ENCODE results near the gene PSMG4.

PSMG4 gene

GRCh38 chr6:3228771-3229565 lies 29.8 kb upstream of the PSMG4 start:
- Histone ChIP-seq H3K36me3 (ENCODE audit: control insufficient read depth in 1 of 2, insufficient read depth in 2 of 2, low read length in 2 of 2) (peaks cover 2 to 3% of the 10 kb centered on the region in 2 experiments), H3K9ac (ENCODE audit: low read length) (no peak overlapping the region), H4K8ac (ENCODE audit: low read depth, low read length) (no peak overlapping the region), H4K12ac (ENCODE audit: low read depth, low read length) (peak overlapping the region; percentile 36), H3K4me2 (ENCODE audit: low read length) (peak overlapping the region; percentile 68), H3K4ac (ENCODE audit: low read depth, low read length) (no peak overlapping the region), H3K27me3 (ENCODE audit: insufficient read depth, low read length) (peaks cover 49% of the 10 kb centered on the region), H2BK12ac (ENCODE audit: low read length) (no peak overlapping the region), H3K23ac (ENCODE audit: low read length) (no peak overlapping the region), H4K91ac (ENCODE audit: low read depth, low read length) (no peak overlapping the region), H3K14ac (ENCODE audit: low read length) (peak overlapping the region; percentile 54), H3K79me1 (ENCODE audit: low read length) (peaks cover 18% of the 10 kb centered on the region), H3K9me3 (ENCODE audit: insufficient read depth, low read depth, low read length) (peaks cover 5% of the 10 kb centered on the region), H2BK120ac (ENCODE audit: insufficient read depth, low read length, poor library complexity) (no peak overlapping the region), H2AFZ (ENCODE audit: insufficient read depth, low read length, poor library complexity) (peak overlapping the region; percentile 66), H2AK5ac (ENCODE audit: low read length) (no peak overlapping the region), H3K4me3 (ENCODE audit: low read depth, low read length) (no peak overlapping the region), H3K18ac (ENCODE audit: low read length) (peak overlapping the region; percentile 67), H3K27ac (ENCODE audit: low read depth, low read length) (no peak overlapping the region), H2BK5ac (ENCODE audit: low read depth, low read length, poor library complexity) (no peak overlapping the region), H3K79me2 (ENCODE audit: control insufficient read depth, insufficient read depth, low read length, poor library complexity) (peaks cover 15% of the 10 kb centered on the region), H3K4me1 (ENCODE audit: control insufficient read depth in 1 of 2, insufficient read depth in 2 of 2, low read length in 2 of 2) (peaks cover 24 to 39% of the 10 kb centered on the region in 2 experiments)
- peak in 1 of 2 donors; percentile 8 for DNase-seq
- WGBS (ENCODE audit: extremely low coverage, insufficient coverage, insufficient read length), result no CpG with 5 or more reads among the region's 62 CpGs

- Histone ChIP-seq H3K4me2 (ENCODE audit: low read length) (peak overlapping the region; percentile 68), H2AK5ac (ENCODE audit: low read length) (no peak overlapping the region), H3K27me3 (ENCODE audit: insufficient read depth, low read length) (peaks cover 49% of the 10 kb centered on the region), H3K4me3 (ENCODE audit: low read depth, low read length) (no peak overlapping the region), H3K14ac (ENCODE audit: low read length) (no peak overlapping the region), H3K9me3 (ENCODE audit: insufficient read depth, low read depth, low read length) (peaks cover 5% of the 10 kb centered on the region), H3K18ac (ENCODE audit: low read length) (no peak overlapping the region), H3K79me2 (ENCODE audit: control insufficient read depth, insufficient read depth, low read length, poor library complexity) (peaks cover 15% of the 10 kb centered on the region), H3K27ac (ENCODE audit: low read depth, low read length) (no peak overlapping the region), H2AFZ (ENCODE audit: insufficient read depth, low read length, poor library complexity) (no peak overlapping the region), H4K12ac (ENCODE audit: low read depth, low read length) (no peak overlapping the region), H3K4ac (ENCODE audit: low read depth, low read length) (no peak overlapping the region), H3K9ac (ENCODE audit: low read length) (no peak overlapping the region), H2BK120ac (ENCODE audit: insufficient read depth, low read length, poor library complexity) (no peak overlapping the region), H3K36me3 (ENCODE audit: control insufficient read depth in 1 of 2, insufficient read depth in 2 of 2, low read length in 2 of 2) (no peaks in the 10 kb centered on the region), H2BK5ac (ENCODE audit: low read depth, low read length, poor library complexity) (no peak overlapping the region), H3K23ac (ENCODE audit: low read length) (no peak overlapping the region), H4K91ac (ENCODE audit: low read depth, low read length) (no peak overlapping the region), H2BK12ac (ENCODE audit: low read length) (no peak overlapping the region), H3K79me1 (ENCODE audit: low read length) (peaks cover 18% of the 10 kb centered on the region), H3K4me1 (ENCODE audit: control insufficient read depth in 1 of 2, insufficient read depth in 2 of 2, low read length in 2 of 2) (peaks cover 24 to 39% of the 10 kb centered on the region in 2 experiments), H4K8ac (ENCODE audit: low read depth, low read length) (no peak overlapping the region)
- no CpG with 5 or more reads among the region's 28 CpGs for WGBS (ENCODE audit: extremely low coverage, insufficient coverage, insufficient read length)
- DNase-seq, result peak in 1 of 2 donors; percentile 17
Measured at GRCh38 chr6:3229566-3230178, 29.1 kb upstream of the PSMG4 start.

- H3K27ac ChIP-seq (ENCODE audit: low read depth, low read length), result no peak overlapping the region
- H2AFZ ChIP-seq (ENCODE audit: insufficient read depth, low read length, poor library complexity), result no peak overlapping the region
- no peak overlapping the region for H3K18ac ChIP-seq (ENCODE audit: low read length)
- no peak overlapping the region for H2AK5ac ChIP-seq (ENCODE audit: low read length)
- H3K27me3 ChIP-seq (ENCODE audit: insufficient read depth, low read length), result peaks cover 49% of the 10 kb centered on the region
- H2BK120ac ChIP-seq (ENCODE audit: insufficient read depth, low read length, poor library complexity), result no peak overlapping the region
- peaks cover 5% of the 10 kb centered on the region for H3K9me3 ChIP-seq (ENCODE audit: insufficient read depth, low read depth, low read length)
- peaks cover 18% of the 10 kb centered on the region for H3K79me1 ChIP-seq (ENCODE audit: low read length)
- H4K91ac ChIP-seq (ENCODE audit: low read depth, low read length), result no peak overlapping the region
- H4K12ac ChIP-seq (ENCODE audit: low read depth, low read length), result no peak overlapping the region
- H4K8ac ChIP-seq (ENCODE audit: low read depth, low read length), result no peak overlapping the region
- no peak overlapping the region for H2BK5ac ChIP-seq (ENCODE audit: low read depth, low read length, poor library complexity)
- H2BK12ac ChIP-seq (ENCODE audit: low read length), result no peak overlapping the region
- peaks cover 24 to 39% of the 10 kb centered on the region in 2 experiments for H3K4me1 ChIP-seq (ENCODE audit: control insufficient read depth in 1 of 2, insufficient read depth in 2 of 2, low read length in 2 of 2)
- H3K4me2 ChIP-seq (ENCODE audit: low read length), result no peak overlapping the region
- no peak overlapping the region for H3K4ac ChIP-seq (ENCODE audit: low read depth, low read length)
- WGBS (ENCODE audit: extremely low coverage, insufficient coverage, insufficient read length), result no CpG with 5 or more reads among the region's 11 CpGs
- no peak for DNase-seq
- no peak overlapping the region for H3K23ac ChIP-seq (ENCODE audit: low read length)
- no peaks in the 10 kb centered on the region for H3K36me3 ChIP-seq (ENCODE audit: control insufficient read depth in 1 of 2, insufficient read depth in 2 of 2, low read length in 2 of 2)
- H3K4me3 ChIP-seq (ENCODE audit: low read depth, low read length), result no peak overlapping the region
- H3K79me2 ChIP-seq (ENCODE audit: control insufficient read depth, insufficient read depth, low read length, poor library complexity), result peaks cover 15% of the 10 kb centered on the region
- no peak overlapping the region for H3K9ac ChIP-seq (ENCODE audit: low read length)
- no peak overlapping the region for H3K14ac ChIP-seq (ENCODE audit: low read length)
Measured at GRCh38 chr6:3230256-3230882, 28.4 kb upstream of the PSMG4 start.

GRCh38 chr6:3230900-3231246 lies 27.9 kb upstream of the PSMG4 start:
- Histone ChIP-seq H3K9me3 (ENCODE audit: insufficient read depth, low read depth, low read length) (peaks cover 5% of the 10 kb centered on the region), H3K36me3 (ENCODE audit: control insufficient read depth in 1 of 2, insufficient read depth in 2 of 2, low read length in 2 of 2) (no peaks in the 10 kb centered on the region), H3K4me3 (ENCODE audit: low read depth, low read length) (no peak overlapping the region), H3K79me1 (ENCODE audit: low read length) (peaks cover 18% of the 10 kb centered on the region), H2AK5ac (ENCODE audit: low read length) (no peak overlapping the region), H4K12ac (ENCODE audit: low read depth, low read length) (no peak overlapping the region), H3K9ac (ENCODE audit: low read length) (no peak overlapping the region), H3K4ac (ENCODE audit: low read depth, low read length) (no peak overlapping the region), H3K14ac (ENCODE audit: low read length) (no peak overlapping the region), H2AFZ (ENCODE audit: insufficient read depth, low read length, poor library complexity) (no peak overlapping the region), H2BK5ac (ENCODE audit: low read depth, low read length, poor library complexity) (no peak overlapping the region), H3K4me1 (ENCODE audit: control insufficient read depth in 1 of 2, insufficient read depth in 2 of 2, low read length in 2 of 2) (peaks cover 24 to 39% of the 10 kb centered on the region in 2 experiments), H3K27ac (ENCODE audit: low read depth, low read length) (no peak overlapping the region), H3K18ac (ENCODE audit: low read length) (no peak overlapping the region), H3K4me2 (ENCODE audit: low read length) (peak overlapping the region; percentile 90), H4K91ac (ENCODE audit: low read depth, low read length) (no peak overlapping the region), H3K27me3 (ENCODE audit: insufficient read depth, low read length) (peaks cover 49% of the 10 kb centered on the region), H3K79me2 (ENCODE audit: control insufficient read depth, insufficient read depth, low read length, poor library complexity) (peaks cover 15% of the 10 kb centered on the region), H2BK12ac (ENCODE audit: low read length) (no peak overlapping the region), H2BK120ac (ENCODE audit: insufficient read depth, low read length, poor library complexity) (no peak overlapping the region), H4K8ac (ENCODE audit: low read depth, low read length) (no peak overlapping the region), H3K23ac (ENCODE audit: low read length) (no peak overlapping the region)
- no CpG with 5 or more reads among the region's 11 CpGs for WGBS (ENCODE audit: extremely low coverage, insufficient coverage, insufficient read length)
- DNase-seq, result no peak
